Sigmoid colon (tissue), 4 donors: ENCODE data around the gene SRRM2.

ENCODE experiments used
- POLR2A ChIP-seq, 2 donors: fragments of 450-650 bp; IDR thresholded peaks; one replicate each; pipeline ENCODE4 v1.6.1; 2016; ENCODE audit warnings: antibody characterized with exemption in 2 of 2, mild to moderate bottlenecking in 2 of 2, moderate library complexity in 2 of 2
- POLR2AphosphoS5 ChIP-seq, 4 donors: sonication (generic); formaldehyde crosslinking; IDR thresholded peaks; one replicate each; pipeline ENCODE4 v1.6.1; 2017; ENCODE audit warnings: antibody characterized with exemption in 4 of 4
- TF ChIP-seq, protein P1 (sequence below), 4 experiments: fragments of 450-650 bp in 3 of 4; fragments of 200-600 bp in 1 of 4; IDR thresholded peaks; one replicate each; pipeline ENCODE4 v1.5.1; 2016 to 2019; ENCODE audit warnings: antibody characterized with exemption in 4 of 4, mild to moderate bottlenecking in 3 of 4, moderate library complexity in 2 of 4

DNA sequence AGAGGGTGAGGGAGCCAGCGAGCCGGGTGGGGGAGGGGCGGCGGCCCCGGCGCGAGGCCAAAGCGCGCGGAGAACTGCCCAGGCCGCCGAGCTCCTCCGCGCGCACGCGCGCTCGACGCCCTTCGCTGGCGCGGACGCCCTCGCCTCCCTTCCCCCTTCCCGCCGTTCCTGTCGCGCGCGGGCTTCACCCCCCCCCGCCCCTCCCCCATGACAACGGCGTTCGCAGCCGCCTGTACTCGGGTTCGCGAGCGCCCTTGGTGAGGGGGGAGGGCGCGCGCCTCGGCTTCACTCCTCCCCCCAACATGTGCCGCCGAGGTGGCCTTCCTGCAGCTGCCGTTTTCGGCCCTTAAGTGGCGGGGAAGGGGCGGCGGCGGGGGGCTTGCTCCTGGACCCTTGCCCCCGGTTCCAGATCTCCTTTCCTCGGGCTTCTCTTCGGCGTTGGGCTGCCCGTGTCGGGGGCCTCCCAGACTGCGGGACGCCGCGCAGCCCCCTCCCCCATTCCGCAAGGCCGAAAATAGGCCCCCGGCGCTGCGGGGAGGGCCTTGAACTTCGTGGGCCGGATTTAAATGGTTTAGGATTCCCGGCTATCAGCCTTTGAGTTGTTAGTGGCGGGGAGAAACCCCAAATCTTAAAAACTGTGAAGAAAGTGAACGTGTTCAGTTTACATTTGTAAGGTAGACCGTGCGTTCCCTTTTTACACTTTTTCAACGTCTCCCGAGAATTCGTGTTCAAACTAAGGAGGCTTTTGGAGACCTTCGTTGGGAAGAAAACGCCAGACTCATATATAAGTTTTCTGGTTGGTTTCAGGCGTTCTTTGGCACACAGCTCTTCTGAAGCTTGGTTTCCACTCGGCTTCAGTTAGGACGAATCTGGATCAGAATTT is 653 bp downstream of the SRRM2 start:
- TF ChIP-seq POLR2A (IDR thresholded peaks at IDR 0.05) (no peak), POLR2AphosphoS5 (IDR thresholded peaks at IDR 0.05) (no peak)
- TF ChIP-seq, protein P1, sequence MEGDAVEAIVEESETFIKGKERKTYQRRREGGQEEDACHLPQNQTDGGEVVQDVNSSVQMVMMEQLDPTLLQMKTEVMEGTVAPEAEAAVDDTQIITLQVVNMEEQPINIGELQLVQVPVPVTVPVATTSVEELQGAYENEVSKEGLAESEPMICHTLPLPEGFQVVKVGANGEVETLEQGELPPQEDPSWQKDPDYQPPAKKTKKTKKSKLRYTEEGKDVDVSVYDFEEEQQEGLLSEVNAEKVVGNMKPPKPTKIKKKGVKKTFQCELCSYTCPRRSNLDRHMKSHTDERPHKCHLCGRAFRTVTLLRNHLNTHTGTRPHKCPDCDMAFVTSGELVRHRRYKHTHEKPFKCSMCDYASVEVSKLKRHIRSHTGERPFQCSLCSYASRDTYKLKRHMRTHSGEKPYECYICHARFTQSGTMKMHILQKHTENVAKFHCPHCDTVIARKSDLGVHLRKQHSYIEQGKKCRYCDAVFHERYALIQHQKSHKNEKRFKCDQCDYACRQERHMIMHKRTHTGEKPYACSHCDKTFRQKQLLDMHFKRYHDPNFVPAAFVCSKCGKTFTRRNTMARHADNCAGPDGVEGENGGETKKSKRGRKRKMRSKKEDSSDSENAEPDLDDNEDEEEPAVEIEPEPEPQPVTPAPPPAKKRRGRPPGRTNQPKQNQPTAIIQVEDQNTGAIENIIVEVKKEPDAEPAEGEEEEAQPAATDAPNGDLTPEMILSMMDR (IDR thresholded peaks at IDR 0.05), result no peak
